ENCODE measurements around the gene TNS1. TPM values are rescaled to one million over a fixed set of nuclear protein-coding genes. Genes with fewer than 3 reads are reported as not detected.

Gene TNS1
- polyA plus RNA-seq, 1 of the 3 experiments (the other 2 are of a cell fraction) = 12.1 TPM

GRCh38 chr2:217752714-217753459 lies 249.9 kb downstream of the TNS1 start (continued):
- no peak for TF ChIP-seq FOXM1 (IDR thresholded peaks at IDR 0.05; ENCODE audit: low read depth)

- ChIA-PET CTCF (interaction anchor here (0.9 to 1.3 kb wide), 3 partner anchors 23 to 39 kb away, joined by 3 read pairs; no protein-coding TSS in a partner anchor), POLR2A (no interaction called here)
- Histone ChIP-seq H3K4me2 (no peak overlapping the region), H3K4me1 (ENCODE audit: control insufficient read depth in 1 of 2, insufficient read depth in 2 of 2, low read depth in 1 of 2, low read length in 1 of 2) (peaks cover 5 to 19% of the 10 kb centered on the region in 2 experiments; a peak in 2 of 4 replicates), H3K27me3 (ENCODE audit: insufficient read depth) (no peaks in the 10 kb centered on the region), H4K20me1 (ENCODE audit: insufficient read depth) (no peaks in the 10 kb centered on the region), H3K9me3 (no peaks in the 10 kb centered on the region), H3K79me2 (ENCODE audit: insufficient read depth) (no peaks in the 10 kb centered on the region), H3K4me3 (ENCODE audit: low read depth in 2 of 2, low read length in 1 of 2) (no peak overlapping the region), H3K27ac (ENCODE audit: low read depth in 2 of 2, low read length in 1 of 2) (no peak overlapping the region), H3K9ac (no peak overlapping the region), H2AFZ (ENCODE audit: low read depth) (no peak overlapping the region), H3K36me3 (replicated peaks in 1 of 2; ENCODE audit: control insufficient read depth in 1 of 2, insufficient read depth in 2 of 2, low read length in 1 of 2) (no peaks in the 10 kb centered on the region), H3F3A (replicated peaks; ENCODE audit: insufficient read depth) (no peaks in the 10 kb centered on the region), H3K9me2 (no peaks in the 10 kb centered on the region)
- DNase-seq = no peak
- WGBS (ENCODE audit: low lambda C conversion rate) = 68% methylated on average over 1 of the region's 1 CpG
- no peak for TF ChIP-seq ELF1 (IDR thresholded peaks at IDR 0.05)
- no peak for TF ChIP-seq IRF3 (IDR thresholded peaks at IDR 0.05; ENCODE audit: low read depth, low read length)
- TF ChIP-seq TCF12 (IDR thresholded peaks at IDR 0.05) = no peak
- no peak for TF ChIP-seq MXI1 (IDR thresholded peaks at IDR 0.05; ENCODE audit: low read depth, low read length)
- no peak for TF ChIP-seq RXRA (IDR thresholded peaks at IDR 0.05; ENCODE audit: borderline replicate concordance, low read depth)
- no peak for TF ChIP-seq RAD21 (IDR thresholded peaks at IDR 0.05; ENCODE audit: low read length)
- TF ChIP-seq RFX5 (IDR thresholded peaks at IDR 0.05; ENCODE audit: low read length) = no peak
- no peak for TF ChIP-seq SMC3 (IDR thresholded peaks at IDR 0.05; ENCODE audit: low read depth, low read length)
- TF ChIP-seq JUND (IDR thresholded peaks at IDR 0.05) = no peak
- TF ChIP-seq TEAD4 (IDR thresholded peaks at IDR 0.05; ENCODE audit: borderline replicate concordance, insufficient read depth) = no peak
- no peak for TF ChIP-seq TAF1 (IDR thresholded peaks at IDR 0.05; ENCODE audit: borderline replicate concordance, low read depth, low read length)
- no peak for TF ChIP-seq NFIC (IDR thresholded peaks at IDR 0.05; ENCODE audit: borderline replicate concordance)
- no peak for TF ChIP-seq GATA2 (CRISPR knock-in tag; IDR thresholded peaks at IDR 0.05)
- no peak for TF ChIP-seq MEF2A (IDR thresholded peaks at IDR 0.05; ENCODE audit: borderline replicate concordance, low read depth)
- no peak for TF ChIP-seq GABPA (IDR thresholded peaks at IDR 0.05; ENCODE audit: low read depth)
- TF ChIP-seq FOXM1 (IDR thresholded peaks at IDR 0.05; ENCODE audit: low read depth) = no peak
- TF ChIP-seq PBX3 (IDR thresholded peaks at IDR 0.05) = no peak
- TF ChIP-seq FOXJ3 (CRISPR knock-in tag; IDR thresholded peaks at IDR 0.05) = no peak
- no peak for TF ChIP-seq ZBTB33 (IDR thresholded peaks at IDR 0.05; ENCODE audit: borderline replicate concordance, low read depth)
- no peak for TF ChIP-seq USF1 (IDR thresholded peaks at IDR 0.05; ENCODE audit: borderline replicate concordance, low read depth)
Measured at GRCh38 chr2:217751952-217752351, 250.8 kb downstream of the TNS1 start.
